Breast epithelium (tissue), 3 donors: ENCODE results near the gene ZNF431.

Source experiments
- CTCF ChIP-seq, 3 donors: fragments of 450-650 bp; IDR thresholded peaks; one replicate each; pipeline ENCODE4 v1.5.1; 2016 to 2017; ENCODE audit warnings: antibody characterized with exemption in 3 of 3, mild to moderate bottlenecking in 3 of 3, moderate library complexity in 3 of 3
- POLR2A ChIP-seq: fragments of 450-650 bp; IDR thresholded peaks from one replicate; pipeline ENCODE4 v1.6.1; 2016; ENCODE audit warnings: antibody characterized with exemption, mild to moderate bottlenecking, moderate library complexity
- POLR2AphosphoS5 ChIP-seq, 3 donors: sonication (generic); formaldehyde crosslinking; IDR thresholded peaks; one replicate each; pipeline ENCODE4 v1.6.1; 2017; ENCODE audit warnings: antibody characterized with exemption in 3 of 3

GRCh38 chr19:21115430-21115829, 26.4 kb upstream of the ZNF431 start:
- TF ChIP-seq CTCF (IDR thresholded peaks at IDR 0.05), result no peak
- no peak for TF ChIP-seq POLR2A
- no peak for TF ChIP-seq POLR2AphosphoS5 (IDR thresholded peaks at IDR 0.05)
